ENCODE data around the gene SF3B2.
A peak's percentile ranks its signal among the peaks of the same experiment; 100 is the strongest.
"Not testable (repeated sequence)": the region's sequence is repeated elsewhere in the genome, so short reads cannot be mapped to it uniquely, and the experiment has no call there.

SF3B2 gene

GRCh38 chr11:66012946-66013761 is 39.0 kb upstream of the SF3B2 start:
- H3K4me3 Mint-ChIP-seq = no peak overlapping the region
- no peaks in the 10 kb centered on the region for H3K9me3 Mint-ChIP-seq
- H3K4me1 Mint-ChIP-seq = peaks cover 8% of the 10 kb centered on the region
- no peaks in the 10 kb centered on the region for H3K36me3 Mint-ChIP-seq
- H3K27ac Mint-ChIP-seq = no peak overlapping the region
- no peak for ATAC-seq
- no peak for DNase-seq (ENCODE audit: low spot score in 2 of 2)

- no peak overlapping the region for H3K4me3 Mint-ChIP-seq
- peaks cover 8% of the 10 kb centered on the region for H3K4me1 Mint-ChIP-seq
- no peak overlapping the region for H3K27ac Mint-ChIP-seq
- no peaks in the 10 kb centered on the region for H3K36me3 Mint-ChIP-seq
- H3K9me3 Mint-ChIP-seq = no peaks in the 10 kb centered on the region
- ATAC-seq = no peak
- DNase-seq (ENCODE audit: low spot score in 2 of 2) = no peak
Observed at GRCh38 chr11:66013762-66014100, 38.4 kb upstream of the SF3B2 start.

GRCh38 chr11:66014804-66015453 is 37.2 kb upstream of the SF3B2 start:
- no peak overlapping the region for H3K27ac Mint-ChIP-seq
- H3K36me3 Mint-ChIP-seq = no peaks in the 10 kb centered on the region
- H3K9me3 Mint-ChIP-seq = no peaks in the 10 kb centered on the region
- DNase-seq (ENCODE audit: low spot score in 2 of 2) = no peak
- H3K4me1 Mint-ChIP-seq = peaks cover 8% of the 10 kb centered on the region
- ATAC-seq = no peak
- no peak overlapping the region for H3K4me3 Mint-ChIP-seq

GRCh38 chr11:66015454-66015881 is 36.7 kb upstream of the SF3B2 start:
- H3K9me3 Mint-ChIP-seq = no peaks in the 10 kb centered on the region
- no peaks in the 10 kb centered on the region for H3K36me3 Mint-ChIP-seq
- no peak overlapping the region for H3K4me3 Mint-ChIP-seq
- peaks cover 12% of the 10 kb centered on the region for H3K4me1 Mint-ChIP-seq
- no peak overlapping the region for H3K27ac Mint-ChIP-seq
- DNase-seq (ENCODE audit: low spot score in 2 of 2) (no peak), ATAC-seq (no peak)

- Mint-ChIP-seq H3K9me3 (no peaks in the 10 kb centered on the region), H3K4me1 (peaks cover 19% of the 10 kb centered on the region), H3K27ac (no peak overlapping the region), H3K36me3 (no peaks in the 10 kb centered on the region), H3K4me3 (no peak overlapping the region)
- ATAC-seq (no peak), DNase-seq (ENCODE audit: low spot score in 2 of 2) (no peak)
Observed at GRCh38 chr11:66015936-66016792, 36.0 kb upstream of the SF3B2 start.

GRCh38 chr11:66016793-66017177 is 35.4 kb upstream of the SF3B2 start:
- peak overlapping the region; percentile 71 for H3K27ac Mint-ChIP-seq

GRCh38 chr11:66017321-66017720 is 34.8 kb upstream of the SF3B2 start:
- Mint-ChIP-seq H3K9me3 (no peaks in the 10 kb centered on the region), H3K4me3 (no peak overlapping the region), H3K4me1 (peaks cover 23% of the 10 kb centered on the region), H3K36me3 (no peaks in the 10 kb centered on the region), H3K27ac (peak overlapping the region; percentile 71)
- no peak for ATAC-seq
- no peak for DNase-seq (ENCODE audit: low spot score in 2 of 2)

More at GRCh38 chr11:66016793-66017177, 35.4 kb upstream of the SF3B2 start:
- Mint-ChIP-seq H3K36me3 (no peaks in the 10 kb centered on the region), H3K4me1 (peaks cover 21% of the 10 kb centered on the region), H3K9me3 (no peaks in the 10 kb centered on the region), H3K4me3 (no peak overlapping the region)
- DNase-seq (ENCODE audit: low spot score in 2 of 2) (no peak), ATAC-seq (no peak)

GRCh38 chr11:66020212-66020611 is 32.0 kb upstream of the SF3B2 start:
- Mint-ChIP-seq H3K4me1 (peaks cover 29% of the 10 kb centered on the region), H3K27ac (peak overlapping the region; percentile 90), H3K4me3 (peak overlapping the region; percentile 56), H3K9me3 (no peaks in the 10 kb centered on the region), H3K36me3 (no peaks in the 10 kb centered on the region)
- no peak for ATAC-seq
- DNase-seq (ENCODE audit: low spot score in 2 of 2) = no peak

GRCh38 chr11:66020618-66021357 is 31.4 kb upstream of the SF3B2 start:
- Mint-ChIP-seq H3K4me3 (peak overlapping the region; percentile 56), H3K36me3 (no peaks in the 10 kb centered on the region), H3K9me3 (no peaks in the 10 kb centered on the region), H3K4me1 (peaks cover 29% of the 10 kb centered on the region), H3K27ac (peak overlapping the region; percentile 90)
- ATAC-seq = peak; percentile 77
- DNase-seq (ENCODE audit: low spot score in 2 of 2) = peak; percentile 27 to 69

- no peaks in the 10 kb centered on the region for H3K36me3 Mint-ChIP-seq
- ATAC-seq = peak; percentile 81
- H3K4me1 Mint-ChIP-seq = peaks cover 24% of the 10 kb centered on the region
- H3K4me3 Mint-ChIP-seq = peak overlapping the region; percentile 56
- DNase-seq (ENCODE audit: low spot score in 2 of 2) = peak; percentile 94 to 95
- H3K27ac Mint-ChIP-seq = peak overlapping the region; percentile 70
- H3K9me3 Mint-ChIP-seq = no peaks in the 10 kb centered on the region
Observed at GRCh38 chr11:66022401-66023185, 29.6 kb upstream of the SF3B2 start.

GRCh38 chr11:66023186-66023440 is 29.1 kb upstream of the SF3B2 start:
- Mint-ChIP-seq H3K4me1 (peaks cover 22% of the 10 kb centered on the region), H3K4me3 (peak overlapping the region; percentile 56), H3K27ac (peak overlapping the region; percentile 70)
- H3K9me3 Mint-ChIP-seq; DNase-seq (ENCODE audit: low spot score in 2 of 2); H3K36me3 Mint-ChIP-seq; ATAC-seq: not testable (repeated sequence)

GRCh38 chr11:66026017-66026529 is 26.1 kb upstream of the SF3B2 start, which contains the start of gene CATSPER1:
CATSPER1 (minus strand) TSS chr11:66026479; CDS start chr11:66026379, 100 bp downstream.
- ATAC-seq (no peak), DNase-seq (ENCODE audit: low spot score in 2 of 2) (no peak)
- peaks cover 11% of the 10 kb centered on the region for H3K4me1 Mint-ChIP-seq
- no peaks in the 10 kb centered on the region for H3K36me3 Mint-ChIP-seq
- no peak within 1 kb of the TSS for H3K4me3 Mint-ChIP-seq
- H3K27ac Mint-ChIP-seq = no peak within 1 kb of the TSS
- H3K9me3 Mint-ChIP-seq = no peaks in the 10 kb centered on the region

- H3K4me3 Mint-ChIP-seq = no peak overlapping the region
- no peaks in the 10 kb centered on the region for H3K4me1 Mint-ChIP-seq
- no peak for ATAC-seq
- DNase-seq (ENCODE audit: low spot score in 2 of 2) = no peak
- no peaks in the 10 kb centered on the region for H3K9me3 Mint-ChIP-seq
- no peaks in the 10 kb centered on the region for H3K36me3 Mint-ChIP-seq
- H3K27ac Mint-ChIP-seq = no peak overlapping the region
Observed at GRCh38 chr11:66032957-66033735, 19.0 kb upstream of the SF3B2 start.
